D721Med (cell line): ENCODE measurements around the gene SDK1.

ENCODE experiments used
- DNase-seq: peaks from one replicate; pipeline ENCODE4 v3.0.0; 2011; ENCODE audit warnings: low spot score; ENCODE audit not compliant: insufficient read length
- FAIRE-seq: peaks from 2 replicates; lab custom pipeline; 2011; peaks lifted over from hg19 to GRCh38; lab: Jason Lieb, UNC
- CTCF ChIP-seq: IDR thresholded peaks from 2 replicates; pipeline ENCODE4 v1.5.1; 2012; ENCODE audit warnings: mild to moderate bottlenecking, control low read depth; ENCODE audit not compliant: insufficient read depth; ENCODE audit errors: missing control alignments

SDK1 gene

GRCh38 chr7:4273566-4274230, 972.6 kb downstream of the SDK1 start:
- no peak for DNase-seq
- no peak for FAIRE-seq
- TF ChIP-seq CTCF, result no peak

GRCh38 chr7:4274286-4274685, 973.2 kb downstream of the SDK1 start:
- FAIRE-seq, result no peak
- no peak for DNase-seq
- TF ChIP-seq CTCF, result no peak

GRCh38 chr7:4277936-4278335, 976.9 kb downstream of the SDK1 start:
- DNase-seq, result no peak
- no peak for FAIRE-seq
- TF ChIP-seq CTCF, result no peak

- DNase-seq (no peak), FAIRE-seq (no peak)
- no peak for TF ChIP-seq CTCF
Measured at GRCh38 chr7:4279216-4279615, 978.2 kb downstream of the SDK1 start.

GRCh38 chr7:4281231-4281993, 980.4 kb downstream of the SDK1 start:
- FAIRE-seq (no peak), DNase-seq (no peak)

GRCh38 chr7:4282434-4283223, 981.6 kb downstream of the SDK1 start:
- no peak for TF ChIP-seq CTCF
- no peak for FAIRE-seq
- DNase-seq, result no peak

More at GRCh38 chr7:4281231-4281993, 980.4 kb downstream of the SDK1 start:
- no peak for TF ChIP-seq CTCF
